Activated CD4-positive, CD25-positive, alpha-beta regulatory T cell treated with anti-CD3 and anti-CD28 coated beads, Interleukin-2, amount 50 U/mL, for 72 hours (primary cell): ENCODE measurements around the gene SEMA5A.

Source experiments
- DNase-seq: peaks from one replicate; pipeline ENCODE4 v3.0.0; 2021

SEMA5A gene

GRCh38 chr5:9547122-9547947, 1.5 kb upstream of the SEMA5A start:
- no peak for DNase-seq

GRCh38 chr5:9545136-9545991, 511 bp downstream of the SEMA5A start:
- no peak for DNase-seq

- peak; percentile 39 for DNase-seq
Measured at GRCh38 chr5:9544502-9545135, 1.3 kb downstream of the SEMA5A start.

GRCh38 chr5:9544056-9544455, 1.8 kb downstream of the SEMA5A start:
- DNase-seq: no peak

- DNase-seq: no peak
Measured at GRCh38 chr5:9543311-9543920, 2.5 kb downstream of the SEMA5A start.

GRCh38 chr5:9540791-9541190, 5.1 kb downstream of the SEMA5A start:
- no peak for DNase-seq

- no peak for DNase-seq
Measured at GRCh38 chr5:9538504-9538903, 7.4 kb downstream of the SEMA5A start.

- no peak for DNase-seq
Measured at GRCh38 chr5:9537223-9538141, 8.4 kb downstream of the SEMA5A start.

- DNase-seq: no peak
Measured at GRCh38 chr5:9536717-9537116, 9.2 kb downstream of the SEMA5A start.

- no peak for DNase-seq
Measured at GRCh38 chr5:9534881-9535517, 10.9 kb downstream of the SEMA5A start.

- no peak for DNase-seq
Measured at GRCh38 chr5:9533562-9534364, 12.1 kb downstream of the SEMA5A start.

- DNase-seq: no peak
Measured at GRCh38 chr5:9533096-9533495, 12.8 kb downstream of the SEMA5A start.

- DNase-seq: no peak
Measured at GRCh38 chr5:9529513-9529912, 16.4 kb downstream of the SEMA5A start.

GRCh38 chr5:9529041-9529480, 16.8 kb downstream of the SEMA5A start:
- no peak for DNase-seq

- no peak for DNase-seq
Measured at GRCh38 chr5:9524941-9525340, 20.9 kb downstream of the SEMA5A start.

GRCh38 chr5:9523090-9523823, 22.6 kb downstream of the SEMA5A start:
- no peak for DNase-seq

GRCh38 chr5:9519537-9519936, 26.3 kb downstream of the SEMA5A start:
- no peak for DNase-seq

- DNase-seq: no peak
Measured at GRCh38 chr5:9516591-9516990, 29.3 kb downstream of the SEMA5A start.

- no peak for DNase-seq
Measured at GRCh38 chr5:9515436-9515835, 30.4 kb downstream of the SEMA5A start.

- no peak for DNase-seq
Measured at GRCh38 chr5:9514968-9515367, 30.9 kb downstream of the SEMA5A start.
